ENCODE data around the gene TMEM45B. TPM values are rescaled to one million over a fixed set of nuclear protein-coding genes. Genes with fewer than 3 reads are reported as not detected.
A peak's percentile ranks its signal among the peaks of the same experiment; 100 is the strongest.

TMEM45B gene
- total RNA-seq, 2 donors from 2014 or later, result not detected

- no peak for DNase-seq (ENCODE audit: low spot score)
- no peak for TF ChIP-seq CTCF (IDR thresholded peaks at IDR 0.05)
- Histone ChIP-seq H3K36me3 (peaks cover 47% of the 10 kb centered on the region), H3K4me1 (ENCODE audit: control insufficient read depth in 1 of 2, low read depth in 2 of 2) (no peaks in the 10 kb centered on the region), H3K27me3 (replicated peaks; ENCODE audit: insufficient read depth) (no peaks in the 10 kb centered on the region), H3K27ac (no peak overlapping the region), H3K4me3 (no peak overlapping the region), H3K9me3 (no peaks in the 10 kb centered on the region)
- no peak for ATAC-seq (ENCODE audit: insufficient number of reproducible peaks, low FRiP score, low read depth)
Observed at GRCh38 chr11:129888451-129888850, 72.8 kb downstream of the TMEM45B start.

GRCh38 chr11:129894278-129895125 is 78.9 kb downstream of the TMEM45B start:
- ATAC-seq (ENCODE audit: insufficient number of reproducible peaks, low FRiP score, low read depth) (no peak), DNase-seq (ENCODE audit: low spot score) (no peak)
- H3K27ac ChIP-seq, result peak overlapping the region; percentile 52 to 61
- no peaks in the 10 kb centered on the region for H3K36me3 ChIP-seq
- H3K9me3 ChIP-seq, result no peaks in the 10 kb centered on the region
- peaks cover 0 to 16% of the 10 kb centered on the region in 2 donors for H3K4me1 ChIP-seq (ENCODE audit: control insufficient read depth in 1 of 2, low read depth in 2 of 2)
- TF ChIP-seq CTCF (IDR thresholded peaks at IDR 0.05), result no peak
- H3K4me3 ChIP-seq, result peak overlapping the region; percentile 94
- H3K27me3 ChIP-seq (replicated peaks; ENCODE audit: insufficient read depth), result no peaks in the 10 kb centered on the region

- ATAC-seq (ENCODE audit: insufficient number of reproducible peaks, low FRiP score, low read depth), result peak; percentile 75
Observed at GRCh38 chr11:129895126-129896041, 79.7 kb downstream of the TMEM45B start, which contains the start of gene NFRKB. NFRKB (minus strand) TSS chr11:129895578; CDS start chr11:129892849, 2,729 bp downstream.

GRCh38 chr11:129896062-129896461 is 80.4 kb downstream of the TMEM45B start:
- ATAC-seq (ENCODE audit: insufficient number of reproducible peaks, low FRiP score, low read depth), result no peak

More at GRCh38 chr11:129895126-129896041, 79.7 kb downstream of the TMEM45B start, which contains the start of gene NFRKB:
- TF ChIP-seq CTCF (IDR thresholded peaks at IDR 0.05), result no peak
- DNase-seq (ENCODE audit: low spot score), result peak; percentile 26
- Histone ChIP-seq H3K36me3 (no peaks in the 10 kb centered on the region), H3K27me3 (replicated peaks; ENCODE audit: insufficient read depth) (no peaks in the 10 kb centered on the region), H3K4me3 (peak within 1 kb of the TSS; percentile 94), H3K4me1 (ENCODE audit: control insufficient read depth in 1 of 2, low read depth in 2 of 2) (peaks cover 0 to 16% of the 10 kb centered on the region in 2 donors), H3K27ac (peak within 1 kb of the TSS; percentile 61 to 63), H3K9me3 (no peaks in the 10 kb centered on the region)

More at GRCh38 chr11:129896062-129896461, 80.4 kb downstream of the TMEM45B start:
- Histone ChIP-seq H3K36me3 (no peaks in the 10 kb centered on the region), H3K27ac (peak overlapping the region; percentile 61 to 63), H3K4me1 (ENCODE audit: control insufficient read depth in 1 of 2, low read depth in 2 of 2) (peaks cover 0 to 16% of the 10 kb centered on the region in 2 donors), H3K9me3 (no peaks in the 10 kb centered on the region), H3K4me3 (peak overlapping the region; percentile 94), H3K27me3 (replicated peaks; ENCODE audit: insufficient read depth) (no peaks in the 10 kb centered on the region)
- TF ChIP-seq CTCF (IDR thresholded peaks at IDR 0.05), result no peak
- no peak for DNase-seq (ENCODE audit: low spot score)

All from thoracic aorta (tissue), 2 donors.